ENCODE results near the gene CADPS. TPM values are rescaled to one million over a fixed set of nuclear protein-coding genes. Genes with fewer than 3 reads are reported as not detected.
A peak's percentile ranks its signal among the peaks of the same experiment; 100 is the strongest.

CADPS gene
- polyA plus RNA-seq, 1 of the 3 experiments (the other 2 are of a cell fraction) = 5.8 TPM

GRCh38 chr3:62749130-62749529, 126.1 kb downstream of the CADPS start (continued):
- TF ChIP-seq EP300 (IDR thresholded peaks at IDR 0.05; ENCODE audit: borderline replicate concordance in 1 of 2, low read depth in 1 of 2, low read length in 1 of 2) = peak in 1 of 2 experiments; percentile 89; a peak in 2 of 4 replicates

- H3K9me2 ChIP-seq = no peaks in the 10 kb centered on the region
- TF ChIP-seq CTCF (IDR thresholded peaks at IDR 0.05) = no peak
- no peak for TF ChIP-seq YY1 (IDR thresholded peaks at IDR 0.05; ENCODE audit: low read depth)
- no peak for TF ChIP-seq SMC3 (IDR thresholded peaks at IDR 0.05; ENCODE audit: low read depth, low read length)
- TF ChIP-seq MEF2A (IDR thresholded peaks at IDR 0.05; ENCODE audit: borderline replicate concordance, low read depth) = no peak
- TF ChIP-seq ELF1 (IDR thresholded peaks at IDR 0.05) = no peak
- no peak for TF ChIP-seq MAX (IDR thresholded peaks at IDR 0.05; ENCODE audit: low read depth)
- TF ChIP-seq CHD2 (IDR thresholded peaks at IDR 0.05; ENCODE audit: low read length, partially characterized antibody) = no peak
- no peak for TF ChIP-seq NRF1 (IDR thresholded peaks at IDR 0.05; ENCODE audit: low read depth, low read length)
- no peak for TF ChIP-seq USF2 (IDR thresholded peaks at IDR 0.05; ENCODE audit: borderline replicate concordance, low read depth, low read length)
- TF ChIP-seq REST (IDR thresholded peaks at IDR 0.05; ENCODE audit: low read depth, low read length) = no peak
- no peak for TF ChIP-seq JUND (IDR thresholded peaks at IDR 0.05)
- no peak for TF ChIP-seq RAD21 (IDR thresholded peaks at IDR 0.05; ENCODE audit: low read length)
- no peak for TF ChIP-seq FOXJ3 (CRISPR knock-in tag; IDR thresholded peaks at IDR 0.05)
- no peak for TF ChIP-seq TEAD4 (IDR thresholded peaks at IDR 0.05; ENCODE audit: borderline replicate concordance, insufficient read depth)
- TF ChIP-seq EP300 (IDR thresholded peaks at IDR 0.05; ENCODE audit: borderline replicate concordance in 1 of 2, low read depth in 1 of 2, low read length in 1 of 2) = no peak
- TF ChIP-seq FOXM1 (IDR thresholded peaks at IDR 0.05; ENCODE audit: low read depth) = no peak
- WGBS (ENCODE audit: low lambda C conversion rate) = 67% methylated on average over 3 of the region's 3 CpGs
- CTCF ChIA-PET = no interaction called here
- H3K9ac ChIP-seq = no peak overlapping the region
- no peak overlapping the region for H3K27ac ChIP-seq (ENCODE audit: low read depth in 2 of 2, low read length in 1 of 2)
- H4K20me1 ChIP-seq (ENCODE audit: insufficient read depth) = no peaks in the 10 kb centered on the region
- no peak overlapping the region for H2AFZ ChIP-seq (ENCODE audit: low read depth)
- H3K4me3 ChIP-seq (ENCODE audit: low read depth in 2 of 2, low read length in 1 of 2) = no peak overlapping the region
- H3K9me3 ChIP-seq = no peaks in the 10 kb centered on the region
- H3K27me3 ChIP-seq (ENCODE audit: insufficient read depth) = no peaks in the 10 kb centered on the region
- no peaks in the 10 kb centered on the region for H3F3A ChIP-seq (replicated peaks; ENCODE audit: insufficient read depth)
- H3K36me3 ChIP-seq (replicated peaks in 1 of 2; ENCODE audit: control insufficient read depth in 1 of 2, insufficient read depth in 2 of 2, low read length in 1 of 2) = no peaks in the 10 kb centered on the region
- DNase-seq = no peak
- no peaks in the 10 kb centered on the region for H3K4me1 ChIP-seq (ENCODE audit: control insufficient read depth in 1 of 2, insufficient read depth in 2 of 2, low read depth in 1 of 2, low read length in 1 of 2)
- no peaks in the 10 kb centered on the region for H3K79me2 ChIP-seq (ENCODE audit: insufficient read depth)
- H3K4me2 ChIP-seq = no peak overlapping the region
- POLR2A ChIA-PET = no interaction called here
Measured at GRCh38 chr3:62737449-62737848, 137.8 kb downstream of the CADPS start.

All from SK-N-SH (cell line).